PC-9 (cell line): ENCODE results near the gene HNRNPU.
A peak's percentile ranks its signal among the peaks of the same experiment; 100 is the strongest.

Experiments used
- EZH2 ChIP-seq: fragments of 200-600 bp; sonication (generic); IDR thresholded peaks from 2 replicates; pipeline ENCODE4 v1.8.0; 2017; ENCODE audit warnings: antibody characterized with exemption, low read depth
- TF ChIP-seq, protein P1 (sequence below): fragments of 200-600 bp; sonication (generic); conservative IDR thresholded peaks from 2 replicates; pipeline ENCODE4 v1.6.1; 2017; ENCODE audit warnings: mixed run types, antibody characterized with exemption, mild to moderate bottlenecking, moderate library complexity

DNA sequence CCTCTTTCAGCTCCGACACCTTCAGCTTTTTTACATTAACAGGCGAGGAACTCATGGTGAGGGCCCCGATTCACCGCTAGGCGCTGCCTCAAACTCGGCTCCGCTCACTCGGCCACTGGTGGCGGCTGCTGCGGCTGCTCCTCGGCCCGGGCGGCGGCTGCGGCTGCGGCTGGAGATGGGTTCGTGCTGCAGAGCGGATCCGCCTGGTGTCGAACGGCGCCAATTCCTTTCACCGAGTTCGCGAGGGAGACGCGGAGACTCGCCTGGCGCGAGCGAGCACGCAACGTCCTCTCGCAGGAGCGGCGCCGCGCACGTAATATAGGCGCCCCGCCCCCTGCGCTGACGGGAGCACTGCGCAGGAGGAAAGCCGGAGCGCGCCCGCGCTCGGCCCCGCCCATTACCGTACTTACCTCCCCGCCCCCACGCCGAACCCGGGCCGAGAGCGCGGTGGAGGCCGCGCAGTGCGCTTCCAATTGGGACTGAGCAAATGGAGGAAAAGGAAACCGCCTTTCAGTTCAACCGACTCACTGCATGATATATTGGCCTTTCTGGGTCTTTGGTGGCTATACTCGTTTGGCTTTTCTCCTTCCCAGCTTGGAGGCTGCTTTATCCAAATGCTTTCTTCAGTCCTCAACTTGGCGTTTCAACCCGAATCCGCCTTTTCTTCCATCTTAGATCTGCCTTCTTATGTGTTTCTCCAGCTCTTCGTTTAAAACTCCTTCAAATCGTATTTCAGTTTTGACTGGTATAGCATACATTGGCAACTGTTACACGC lies at the start of gene HNRNPU:
- no peak for TF ChIP-seq EZH2
- TF ChIP-seq, protein P1, sequence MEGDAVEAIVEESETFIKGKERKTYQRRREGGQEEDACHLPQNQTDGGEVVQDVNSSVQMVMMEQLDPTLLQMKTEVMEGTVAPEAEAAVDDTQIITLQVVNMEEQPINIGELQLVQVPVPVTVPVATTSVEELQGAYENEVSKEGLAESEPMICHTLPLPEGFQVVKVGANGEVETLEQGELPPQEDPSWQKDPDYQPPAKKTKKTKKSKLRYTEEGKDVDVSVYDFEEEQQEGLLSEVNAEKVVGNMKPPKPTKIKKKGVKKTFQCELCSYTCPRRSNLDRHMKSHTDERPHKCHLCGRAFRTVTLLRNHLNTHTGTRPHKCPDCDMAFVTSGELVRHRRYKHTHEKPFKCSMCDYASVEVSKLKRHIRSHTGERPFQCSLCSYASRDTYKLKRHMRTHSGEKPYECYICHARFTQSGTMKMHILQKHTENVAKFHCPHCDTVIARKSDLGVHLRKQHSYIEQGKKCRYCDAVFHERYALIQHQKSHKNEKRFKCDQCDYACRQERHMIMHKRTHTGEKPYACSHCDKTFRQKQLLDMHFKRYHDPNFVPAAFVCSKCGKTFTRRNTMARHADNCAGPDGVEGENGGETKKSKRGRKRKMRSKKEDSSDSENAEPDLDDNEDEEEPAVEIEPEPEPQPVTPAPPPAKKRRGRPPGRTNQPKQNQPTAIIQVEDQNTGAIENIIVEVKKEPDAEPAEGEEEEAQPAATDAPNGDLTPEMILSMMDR: peak; percentile 47; the same call in 1 of the 2 replicates
